ES-I3 (cell line): ENCODE measurements around the gene ORM2.

ENCODE experiments used
- H3K36me3 ChIP-seq: 2 replicates; pipeline ENCODE4 v1.6.1; 2013; ENCODE audit warnings: mild to moderate bottlenecking, low read length, control low read depth, moderate library complexity; ENCODE audit not compliant: insufficient read depth
- H3K4me1 ChIP-seq: 2 replicates; pipeline ENCODE4 v1.6.1; 2013; ENCODE audit warnings: mild to moderate bottlenecking, control low read depth, low read length; ENCODE audit not compliant: insufficient read depth
- H3K9ac ChIP-seq: 2 replicates; pipeline ENCODE4 v1.6.1; 2013; ENCODE audit warnings: low read depth, mild to moderate bottlenecking, low read length, moderate library complexity
- H3K9me3 ChIP-seq: 2 replicates; pipeline ENCODE4 v1.6.1; 2013; ENCODE audit warnings: mild to moderate bottlenecking, low read length, moderate library complexity; ENCODE audit not compliant: control insufficient read depth, insufficient read depth

Gene ORM2

GRCh38 chr9:114378016-114378415 lies 48.3 kb downstream of the ORM2 start:
- Histone ChIP-seq H3K9me3 (no peaks in the 10 kb centered on the region), H3K36me3 (peaks cover 7% of the 10 kb centered on the region), H3K4me1 (peaks cover 34% of the 10 kb centered on the region), H3K9ac (no peak overlapping the region)

- peaks cover 36% of the 10 kb centered on the region for H3K4me1 ChIP-seq
- H3K9me3 ChIP-seq, result no peaks in the 10 kb centered on the region
- peaks cover 7% of the 10 kb centered on the region for H3K36me3 ChIP-seq
- no peak overlapping the region for H3K9ac ChIP-seq
These were observed 49.2 kb downstream of the ORM2 start for GRCh38 chr9:114378883-114379282.
